ENCODE results near the gene GDF2.

GDF2 gene

DNA sequence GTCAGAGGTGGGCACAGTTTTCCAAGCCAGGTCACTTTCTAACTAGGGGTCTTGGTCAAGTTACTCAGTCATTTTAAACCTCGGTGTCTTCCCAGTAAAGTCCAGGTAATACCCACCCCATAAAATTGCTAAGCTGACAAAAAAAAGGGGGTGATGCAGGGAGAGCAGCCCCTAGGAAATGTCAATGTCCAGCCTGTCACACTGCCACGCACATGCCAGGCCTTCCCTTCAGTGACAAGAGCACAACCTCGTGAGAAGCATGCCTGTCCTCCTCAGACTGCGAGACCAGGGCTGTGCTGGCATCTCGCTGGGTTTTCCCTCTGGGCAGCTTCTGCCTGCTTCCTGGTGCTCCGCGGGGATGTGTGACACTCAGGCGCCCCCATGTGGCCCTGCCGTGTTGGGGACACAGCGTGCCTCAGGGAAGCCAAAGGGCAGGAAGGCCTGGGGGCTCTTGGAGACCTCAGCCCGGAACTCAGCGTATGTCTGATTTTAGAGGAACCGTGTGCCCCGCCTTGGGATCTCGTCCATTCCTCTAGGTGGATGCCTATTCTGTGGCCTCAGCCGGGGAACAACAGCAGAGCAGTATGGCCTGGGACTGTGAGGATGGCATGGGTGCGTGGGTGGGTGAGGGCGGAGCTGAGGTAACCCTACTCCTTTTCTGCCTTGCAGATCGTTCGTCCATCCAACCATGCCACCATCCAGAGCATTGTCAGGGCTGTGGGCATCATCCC lies 10.2 kb upstream of the GDF2 start:
- DNase-seq (ENCODE audit: low read depth, low spot score), result peak; percentile 12
- no peak overlapping the region for H3K4me3 ChIP-seq (ENCODE audit: low read depth, low read length)
- TF ChIP-seq, protein P1, sequence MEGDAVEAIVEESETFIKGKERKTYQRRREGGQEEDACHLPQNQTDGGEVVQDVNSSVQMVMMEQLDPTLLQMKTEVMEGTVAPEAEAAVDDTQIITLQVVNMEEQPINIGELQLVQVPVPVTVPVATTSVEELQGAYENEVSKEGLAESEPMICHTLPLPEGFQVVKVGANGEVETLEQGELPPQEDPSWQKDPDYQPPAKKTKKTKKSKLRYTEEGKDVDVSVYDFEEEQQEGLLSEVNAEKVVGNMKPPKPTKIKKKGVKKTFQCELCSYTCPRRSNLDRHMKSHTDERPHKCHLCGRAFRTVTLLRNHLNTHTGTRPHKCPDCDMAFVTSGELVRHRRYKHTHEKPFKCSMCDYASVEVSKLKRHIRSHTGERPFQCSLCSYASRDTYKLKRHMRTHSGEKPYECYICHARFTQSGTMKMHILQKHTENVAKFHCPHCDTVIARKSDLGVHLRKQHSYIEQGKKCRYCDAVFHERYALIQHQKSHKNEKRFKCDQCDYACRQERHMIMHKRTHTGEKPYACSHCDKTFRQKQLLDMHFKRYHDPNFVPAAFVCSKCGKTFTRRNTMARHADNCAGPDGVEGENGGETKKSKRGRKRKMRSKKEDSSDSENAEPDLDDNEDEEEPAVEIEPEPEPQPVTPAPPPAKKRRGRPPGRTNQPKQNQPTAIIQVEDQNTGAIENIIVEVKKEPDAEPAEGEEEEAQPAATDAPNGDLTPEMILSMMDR (IDR thresholded peaks at IDR 0.05; ENCODE audit: insufficient read depth, low read length, missing control alignments), result peak; percentile 98
- CTCF ChIA-PET, result interaction anchor here (0.6 to 9.0 kb wide), 26 partner anchors 9 to 318 kb away, joined by 3 to 291 read pairs (median 5); partner anchors contain the start of genes GDF2 and RBP3
- POLR2A ChIA-PET, result no interaction called here

DNA sequence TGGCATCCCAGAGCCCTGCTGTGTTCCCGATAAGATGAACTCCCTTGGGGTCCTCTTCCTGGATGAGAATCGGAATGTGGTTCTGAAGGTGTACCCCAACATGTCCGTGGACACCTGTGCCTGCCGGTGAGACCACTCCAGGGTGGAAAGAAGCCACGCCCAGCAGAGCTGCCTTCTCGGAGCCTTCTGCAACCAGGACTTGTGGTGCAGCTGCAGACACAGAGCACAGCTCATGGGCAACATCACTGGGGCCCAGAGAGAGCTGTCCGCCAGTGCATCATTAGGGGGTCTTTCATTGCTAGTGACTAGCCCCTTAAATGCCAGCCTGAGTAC lies 9.6 kb upstream of the GDF2 start:
- H3K4me3 ChIP-seq (ENCODE audit: low read depth, low read length), result no peak overlapping the region
- no peak for DNase-seq (ENCODE audit: low read depth, low spot score)
- TF ChIP-seq, protein P1 (IDR thresholded peaks at IDR 0.05; ENCODE audit: insufficient read depth, low read length, missing control alignments), result no peak
- ChIA-PET CTCF (interaction anchor here (0.9 to 9.0 kb wide), 21 partner anchors 8 to 318 kb away, joined by 3 to 291 read pairs (median 6); partner anchors contain the start of genes GDF2 and RBP3), POLR2A (no interaction called here)

DNA sequence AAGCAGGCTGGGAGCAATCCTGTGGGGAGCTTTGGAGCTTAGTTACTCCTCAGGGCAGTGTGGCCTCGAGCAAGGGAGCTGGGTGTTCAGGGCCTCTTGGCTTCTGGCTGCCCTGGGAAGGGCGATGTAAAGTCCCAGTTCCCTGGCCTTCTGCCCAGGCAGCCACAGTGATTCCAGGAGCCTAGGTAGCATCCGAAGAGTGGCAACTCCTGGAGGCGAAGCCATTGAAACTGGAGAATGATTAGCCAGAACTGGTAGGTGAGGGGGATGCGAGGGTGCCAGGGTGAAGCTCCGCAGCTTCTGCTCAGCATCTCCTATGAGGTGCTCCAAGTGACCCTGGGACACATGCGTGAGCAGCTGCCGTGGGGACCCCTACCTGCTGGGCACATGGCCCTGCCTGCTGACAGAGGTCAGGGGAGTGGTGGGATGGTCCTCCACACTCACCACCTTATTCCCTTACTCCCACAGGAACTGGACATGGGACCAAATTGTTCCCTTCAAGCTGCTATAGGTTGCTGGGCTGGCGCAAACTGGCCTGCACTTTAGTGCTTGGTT lies 7.8 kb upstream of the GDF2 start:
- CTCF ChIA-PET, result interaction anchor here (0.9 to 9.0 kb wide), 8 partner anchors 10 to 320 kb away, joined by 3 to 291 read pairs (median 48); partner anchors contain the start of gene GDF2
- no peak for DNase-seq (ENCODE audit: low read depth, low spot score)
- TF ChIP-seq, protein P1 (IDR thresholded peaks at IDR 0.05; ENCODE audit: insufficient read depth, low read length, missing control alignments), result no peak
- POLR2A ChIA-PET, result no interaction called here
- H3K4me3 ChIP-seq (ENCODE audit: low read depth, low read length), result no peak overlapping the region

DNA sequence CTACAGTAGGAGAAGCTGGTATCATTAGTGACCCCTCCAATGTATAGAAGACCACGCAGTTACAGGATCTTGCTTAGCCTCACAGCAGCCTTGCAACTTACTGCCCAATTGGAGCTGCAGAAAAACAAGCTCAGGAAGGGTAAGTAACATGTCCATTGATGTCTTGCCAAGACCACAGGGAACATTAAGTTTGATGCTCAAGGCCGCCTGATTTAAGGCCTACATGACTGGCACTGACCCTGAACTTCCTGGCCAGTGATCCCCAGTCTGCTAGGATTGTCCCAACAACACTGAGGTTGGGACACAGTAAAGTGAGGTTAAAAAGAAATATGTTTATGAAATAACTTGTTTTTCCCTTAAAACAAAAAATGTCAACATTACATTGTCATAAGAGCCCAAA lies 6.8 kb upstream of the GDF2 start:
- no peak overlapping the region for H3K4me3 ChIP-seq (ENCODE audit: low read depth, low read length)
- TF ChIP-seq, protein P1 (IDR thresholded peaks at IDR 0.05; ENCODE audit: insufficient read depth, low read length, missing control alignments), result no peak
- POLR2A ChIA-PET, result no interaction called here
- CTCF ChIA-PET, result interaction anchor here (1.6 to 9.0 kb wide), 7 partner anchors 9 to 321 kb away, joined by 3 to 291 read pairs (median 47); partner anchors contain the start of gene GDF2
- DNase-seq (ENCODE audit: low read depth, low spot score), result no peak

DNA sequence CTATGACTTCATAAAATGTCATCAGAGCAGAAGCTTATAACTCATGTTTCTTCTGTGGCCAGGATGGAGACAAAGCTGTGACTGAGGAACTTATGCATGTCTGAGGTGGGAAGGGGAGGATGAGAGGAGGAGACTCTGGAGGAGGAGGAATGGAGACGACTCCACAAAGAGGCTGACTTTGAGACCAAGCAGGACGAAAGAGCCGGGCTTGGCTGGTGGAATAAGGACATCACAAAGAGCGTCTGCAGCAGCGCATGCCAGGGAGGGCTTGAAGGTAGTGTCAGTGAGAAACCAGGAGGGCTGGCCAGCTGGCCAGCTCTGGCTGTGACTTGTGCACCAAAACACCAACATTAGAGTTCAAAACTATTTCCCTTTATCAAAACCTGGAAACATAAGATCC lies 6.1 kb upstream of the GDF2 start:
- ChIA-PET POLR2A (no interaction called here), CTCF (interaction anchor here (1.6 to 9.0 kb wide), 4 partner anchors 10 to 322 kb away, joined by 7 to 291 read pairs (median 52); no protein-coding TSS in a partner anchor)
- no peak for DNase-seq (ENCODE audit: low read depth, low spot score)
- no peak overlapping the region for H3K4me3 ChIP-seq (ENCODE audit: low read depth, low read length)
- TF ChIP-seq, protein P1 (IDR thresholded peaks at IDR 0.05; ENCODE audit: insufficient read depth, low read length, missing control alignments), result no peak

DNA sequence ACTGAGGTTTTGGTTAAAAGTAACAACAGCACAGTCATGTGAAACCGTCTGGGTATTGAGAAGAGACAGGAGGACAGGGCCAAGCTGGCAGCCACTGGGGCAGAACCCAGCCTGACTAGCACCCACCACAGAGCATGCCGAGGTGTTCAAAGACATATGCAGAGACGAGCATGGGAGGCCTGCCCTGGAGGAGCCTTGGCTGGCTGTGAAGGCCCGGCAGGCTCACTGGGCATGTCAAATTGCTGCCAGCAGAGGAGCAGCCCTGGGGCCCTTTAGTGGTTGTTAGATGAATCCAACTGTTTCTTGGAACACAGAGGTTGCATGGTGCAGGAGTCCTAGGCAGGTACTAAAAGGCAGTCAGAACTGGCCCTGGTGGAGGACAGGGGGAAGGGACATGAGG lies 5.0 kb upstream of the GDF2 start:
- no peak overlapping the region for H3K4me3 ChIP-seq (ENCODE audit: low read depth, low read length)
- DNase-seq (ENCODE audit: low read depth, low spot score), result no peak
- ChIA-PET POLR2A (no interaction called here), CTCF (interaction anchor here (1.4 to 9.0 kb wide), 4 partner anchors 11 to 293 kb away, joined by 4 to 291 read pairs (median 8); no protein-coding TSS in a partner anchor)
- TF ChIP-seq, protein P1 (IDR thresholded peaks at IDR 0.05; ENCODE audit: insufficient read depth, low read length, missing control alignments), result no peak

Data from AG04449 (cell line).